Adrenal gland (tissue), 12 donors: Measurements from ENCODE around the gene OTOF. TPM values are rescaled to one million over a fixed set of nuclear protein-coding genes. Genes with fewer than 3 reads are reported as not detected.
A peak's percentile ranks its signal among the peaks of the same experiment; 100 is the strongest.

Experiments
- DNase-seq, 7 donors: peaks; one replicate each; pipeline ENCODE4 v3.0.0-alpha.2; 2019 to 2020
- H3K27ac ChIP-seq, 5 donors: fragments of 200-600 bp; sonication (generic) in 4 of 5; 1 replicate in 3 of 5; 2 replicates in 2 of 5; pipeline versions ENCODE4 v1.5.1 to v1.8.0; 2016 to 2020; ENCODE audit warnings: mild to moderate bottlenecking in 1 of 5
- H3K27me3 ChIP-seq: fragments of 200-600 bp; 2 replicates; pipeline ENCODE4 v1.8.0; 2021
- H3K36me3 ChIP-seq, 2 donors: fragments of 200-600 bp; replicated peaks in 1 of 2; 1 replicate in 1 of 2; 2 replicates in 1 of 2; pipeline versions ENCODE4 v1.5.1 to v1.8.0; 2018 to 2022
- H3K4me1 ChIP-seq, 2 donors: fragments of 200-600 bp; replicated peaks in 1 of 2; 1 replicate in 1 of 2; 2 replicates in 1 of 2; pipeline versions ENCODE4 v1.5.1 to v1.8.0; 2018 to 2021
- H3K4me3 ChIP-seq, 4 donors: fragments of 200-600 bp; sonication (generic) in 3 of 4; one replicate each; pipeline ENCODE4 v1.5.1; 2016 to 2018
- H3K9me3 ChIP-seq, 3 donors: fragments of 200-600 bp; sonication (generic) in 1 of 3; replicated peaks in 1 of 3; 1 replicate in 2 of 3; 2 replicates in 1 of 3; pipeline versions ENCODE4 v1.5.1 to v1.8.0; 2016 to 2021
- CTCF ChIP-seq, 6 experiments: fragments of 450-650 bp in 4 of 6; fragments of 200-600 bp in 2 of 6; sonication (generic) in 1 of 6; IDR thresholded peaks; 1 replicate in 5 of 6; 2 replicates in 1 of 6; pipeline versions ENCODE4 v1.5.1 to v1.8.0; 2016 to 2021; ENCODE audit warnings: antibody characterized with exemption in 6 of 6, mild to moderate bottlenecking in 2 of 6, moderate library complexity in 1 of 6
- POLR2A ChIP-seq, 2 donors: fragments of 450-650 bp; IDR thresholded peaks; one replicate each; pipeline ENCODE4 v1.6.1; 2017; ENCODE audit warnings: antibody characterized with exemption in 2 of 2, mild to moderate bottlenecking in 2 of 2, moderate library complexity in 1 of 2
- WGBS, 4 donors: extraction: QIAGEN DNeasy Blood & Tissue Kit in 2 of 4; methylation state at CpG; one replicate each; pipeline versions ENCODE4 v1.1.5 to v1.1.7; 2013 to 2017; 5-methylcytosine and 5-hydroxymethylcytosine counted together
- intact Hi-C, 2 donors: fragments of 100-400 bp; cut with DNase I; formaldehyde crosslinking; loops; one replicate each; pipeline versions ENCODE4 v1.14.1 to v1.15.0; 2022 to 2023
- polyA plus RNA-seq, 3 donors: library from polyadenylated mRNA; stranded (reverse); fragments of 200-250 nt in 2 of 3; fragments of 350-450 nt in 1 of 3; fragmentation: Illumina TruSeq in 1 of 3; extraction: RNeasy Lipid Tissue Mini Kit (QIAGEN cat#74804) in 1 of 3; gene quantifications; one replicate each; pipeline ENCODE4 v1.2.3, GENCODE V29; 2013 to 2014
- total RNA-seq, 9 donors: library from RNA; depleted of rRNA in 4 of 9; stranded (reverse); fragments of >200 nt in 4 of 9; fragments of 120-200 nt in 1 of 9; fragmentation: NEBNext Ultra II Directional in 1 of 9; extraction: Animal tissue kit (Norgen Biotek cat#: 25700) in 1 of 9; gene quantifications; one replicate each; pipeline versions ENCODE4 v1.1.0 to v1.2.4, GENCODE V29; 2013 to 2023
- donor health status: healthy with polysubstance abuse.
- donor health status: Bipolar disorder and iron deficiency.
- donor health status: DM: yes; HTN: yes; CAD: no.
- donor health status: DM: no; HTN: no; CAD: no.
- donor health status: DM: no; HTN: no; CAD: no.
- donor health status: DM: yes; HTN: yes; CAD: no.

OTOF gene
- total and polyA plus RNA-seq, 12 donors, result 0.18 to 2.0 (median 1.1) TPM

GRCh38 chr2:26482211-26483026 lies 4.5 kb upstream of the OTOF start:
- TF ChIP-seq CTCF (IDR thresholded peaks at IDR 0.05), result no peak
- TF ChIP-seq POLR2A (IDR thresholded peaks at IDR 0.05), result no peak
- no peak overlapping the region for H3K4me3 ChIP-seq
- H3K36me3 ChIP-seq, result no peaks in the 10 kb centered on the region
- peak in 1 of 7 donors; percentile 39 for DNase-seq
- H3K4me1 ChIP-seq, result peaks cover 20 to 39% of the 10 kb centered on the region in 2 donors
- H3K27me3 ChIP-seq, result no peaks in the 10 kb centered on the region
- intact Hi-C loops, result no loop called here
- peak overlapping the region in 1 of 5 donors; percentile 18 for H3K27ac ChIP-seq
- WGBS, 4 donors, result 69 to 78% (median 70%) methylated on average over 24 to 30 of the region's 30 CpGs
- no peaks in the 10 kb centered on the region for H3K9me3 ChIP-seq

GRCh38 chr2:26481706-26482105 lies 3.8 kb upstream of the OTOF start:
- no peaks in the 10 kb centered on the region for H3K27me3 ChIP-seq
- DNase-seq, result no peak
- peaks cover 20 to 39% of the 10 kb centered on the region in 2 donors for H3K4me1 ChIP-seq
- H3K36me3 ChIP-seq, result no peaks in the 10 kb centered on the region
- intact Hi-C loops, result no loop called here
- no peak overlapping the region for H3K4me3 ChIP-seq
- H3K9me3 ChIP-seq, result no peaks in the 10 kb centered on the region
- 36 to 53% (median 43%) methylated on average over 3 of the region's 3 CpGs for WGBS, 4 donors
- TF ChIP-seq POLR2A (IDR thresholded peaks at IDR 0.05) (no peak), CTCF (IDR thresholded peaks at IDR 0.05) (no peak)
- H3K27ac ChIP-seq, result peak overlapping the region in 1 of 5 donors; percentile 18

GRCh38 chr2:26480566-26481423 lies 2.9 kb upstream of the OTOF start:
- Histone ChIP-seq H3K36me3 (no peaks in the 10 kb centered on the region), H3K27me3 (no peaks in the 10 kb centered on the region), H3K4me1 (peaks cover 20 to 39% of the 10 kb centered on the region in 2 donors), H3K27ac (peak overlapping the region in 1 of 5 donors; percentile 40), H3K4me3 (no peak overlapping the region), H3K9me3 (no peaks in the 10 kb centered on the region)
- WGBS, 4 donors, result 63 to 85% (median 82%) methylated on average over 4 to 18 of the region's 18 CpGs
- DNase-seq, result no peak
- TF ChIP-seq POLR2A (IDR thresholded peaks at IDR 0.05) (no peak), CTCF (IDR thresholded peaks at IDR 0.05) (no peak)
- intact Hi-C loops, result no loop called here
